Measurements from ENCODE around the gene FAM20A. TPM values are rescaled to one million over a fixed set of nuclear protein-coding genes. Genes with fewer than 3 reads are reported as not detected.
A peak's percentile ranks its signal among the peaks of the same experiment; 100 is the strongest.

FAM20A gene
- total RNA-seq, 1 donor from 2014 or later: 38.7 TPM

DNA sequence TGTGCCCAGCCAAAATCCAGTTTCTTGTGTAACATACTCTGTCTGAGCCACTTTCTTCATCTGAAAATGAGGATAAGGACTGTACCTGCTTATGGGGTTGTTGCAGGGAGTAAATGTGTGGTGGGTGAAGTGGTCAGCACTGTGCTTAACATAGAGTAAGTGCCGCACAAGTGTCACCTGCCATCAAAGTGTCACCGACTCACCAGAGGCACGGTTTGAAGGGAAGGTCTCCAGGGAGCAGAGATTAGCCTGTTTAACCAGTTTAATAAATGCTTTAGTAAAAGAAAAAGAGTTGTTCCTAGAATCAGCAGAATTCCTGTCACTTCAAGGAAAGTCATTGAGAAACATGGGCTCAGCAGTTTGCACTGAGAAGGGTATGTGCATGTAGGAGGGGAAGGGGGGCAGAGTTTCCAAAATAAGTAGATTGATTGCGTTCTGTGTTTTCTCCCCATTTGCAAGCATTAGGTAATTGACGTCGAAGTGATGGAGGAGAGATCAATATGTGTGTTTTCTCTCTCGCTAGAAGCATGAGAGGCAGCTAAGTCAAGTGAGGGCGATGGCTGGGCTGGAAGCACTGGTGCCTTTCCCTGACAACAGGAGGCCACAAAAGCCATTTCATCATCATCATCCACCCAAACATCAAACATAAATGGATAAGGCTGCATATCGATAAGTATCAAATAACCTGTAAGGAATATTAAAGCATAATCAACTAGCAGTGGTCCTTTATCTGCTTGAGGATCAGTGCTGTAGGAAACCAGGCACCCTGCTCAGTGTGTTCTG is 19.1 kb downstream of the FAM20A start:
- DNase-seq (peak; percentile 63), ATAC-seq (peak; percentile 59 to 84)
- Histone ChIP-seq H3K4me1 (peaks cover 44% of the 10 kb centered on the region), H3K27ac (peak overlapping the region; percentile 61), H3K9me3 (no peaks in the 10 kb centered on the region), H3K36me3 (no peaks in the 10 kb centered on the region), H3K4me3 (no peak overlapping the region), H3K27me3 (ENCODE audit: low read depth) (no peaks in the 10 kb centered on the region)
- no peak for TF ChIP-seq CTCF (IDR thresholded peaks at IDR 0.05)
- intact Hi-C loops (cut with DNase I): no loop called here

- intact Hi-C loops (cut with DNase I): no loop called here
- DNase-seq (peak; percentile 72), ATAC-seq (peak; percentile 90 to 92)
- no peaks in the 10 kb centered on the region for H3K36me3 ChIP-seq
- no peak for TF ChIP-seq CTCF (IDR thresholded peaks at IDR 0.05)
- peaks cover 55% of the 10 kb centered on the region for H3K4me1 ChIP-seq
- H3K27ac ChIP-seq: peak overlapping the region; percentile 61
- H3K27me3 ChIP-seq (ENCODE audit: low read depth): no peaks in the 10 kb centered on the region
- H3K4me3 ChIP-seq: no peak overlapping the region
- no peaks in the 10 kb centered on the region for H3K9me3 ChIP-seq
Measured at GRCh38 chr17:68580236-68580770, 20.9 kb downstream of the FAM20A start.

GRCh38 chr17:68579194-68579927 is 21.8 kb downstream of the FAM20A start:
- no peaks in the 10 kb centered on the region for H3K36me3 ChIP-seq
- H3K4me1 ChIP-seq: peaks cover 55% of the 10 kb centered on the region
- intact Hi-C loops (cut with DNase I): no loop called here
- no peak for TF ChIP-seq CTCF (IDR thresholded peaks at IDR 0.05)
- H3K4me3 ChIP-seq: no peak overlapping the region
- H3K9me3 ChIP-seq: no peaks in the 10 kb centered on the region
- DNase-seq (no peak), ATAC-seq (no peak)
- no peaks in the 10 kb centered on the region for H3K27me3 ChIP-seq (ENCODE audit: low read depth)
- peak overlapping the region; percentile 61 for H3K27ac ChIP-seq

DNA sequence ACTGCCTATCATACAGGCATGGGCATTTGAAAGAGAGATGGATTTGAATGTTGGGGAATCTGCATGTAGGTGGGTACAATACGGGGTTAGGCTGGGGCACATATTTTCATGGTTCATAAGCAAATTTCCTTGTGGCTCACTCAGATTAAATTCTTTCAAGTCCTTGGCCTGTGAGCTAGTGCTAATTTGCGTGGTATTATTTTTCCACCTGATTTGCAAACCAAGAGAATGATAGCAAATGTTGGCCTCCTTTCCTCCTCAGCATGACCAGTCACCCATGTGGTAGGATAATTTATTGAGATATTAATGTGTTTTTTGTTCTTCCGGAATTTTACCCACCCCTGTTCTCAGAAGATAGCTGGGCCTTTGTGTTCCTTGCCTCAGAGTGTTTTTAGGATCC is 22.9 kb downstream of the FAM20A start:
- ATAC-seq (no peak), DNase-seq (no peak)
- no peaks in the 10 kb centered on the region for H3K27me3 ChIP-seq (ENCODE audit: low read depth)
- H3K36me3 ChIP-seq: no peaks in the 10 kb centered on the region
- H3K9me3 ChIP-seq: no peaks in the 10 kb centered on the region
- H3K27ac ChIP-seq: no peak overlapping the region
- TF ChIP-seq CTCF (IDR thresholded peaks at IDR 0.05): no peak
- intact Hi-C loops (cut with DNase I): no loop called here
- H3K4me3 ChIP-seq: no peak overlapping the region
- H3K4me1 ChIP-seq: peaks cover 55% of the 10 kb centered on the region

DNA sequence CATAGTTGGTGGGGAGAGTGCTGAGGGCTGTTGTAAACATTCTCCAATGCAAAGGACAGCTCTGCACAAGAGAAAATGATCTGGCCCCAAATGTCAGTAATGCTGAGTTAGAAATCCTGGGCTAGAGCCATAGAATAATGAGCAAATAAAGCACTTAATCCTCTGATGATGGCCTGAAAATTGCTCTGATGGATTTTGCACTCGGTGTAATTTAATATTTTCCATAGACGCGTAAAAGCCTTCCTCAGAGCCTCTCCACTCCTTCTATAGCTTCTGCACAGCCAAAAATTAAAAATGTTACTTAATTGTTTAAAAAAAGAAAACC is 23.7 kb downstream of the FAM20A start:
- no peaks in the 10 kb centered on the region for H3K27me3 ChIP-seq (ENCODE audit: low read depth)
- no peaks in the 10 kb centered on the region for H3K36me3 ChIP-seq
- intact Hi-C loops (cut with DNase I): no loop called here
- H3K4me3 ChIP-seq: no peak overlapping the region
- H3K4me1 ChIP-seq: peaks cover 60% of the 10 kb centered on the region
- ATAC-seq (no peak), DNase-seq (no peak)
- H3K9me3 ChIP-seq: no peaks in the 10 kb centered on the region
- no peak for TF ChIP-seq CTCF (IDR thresholded peaks at IDR 0.05)
- no peak overlapping the region for H3K27ac ChIP-seq

All from lower lobe of right lung (tissue), 2 donors.